ENCODE data around the gene CP.

DNA sequence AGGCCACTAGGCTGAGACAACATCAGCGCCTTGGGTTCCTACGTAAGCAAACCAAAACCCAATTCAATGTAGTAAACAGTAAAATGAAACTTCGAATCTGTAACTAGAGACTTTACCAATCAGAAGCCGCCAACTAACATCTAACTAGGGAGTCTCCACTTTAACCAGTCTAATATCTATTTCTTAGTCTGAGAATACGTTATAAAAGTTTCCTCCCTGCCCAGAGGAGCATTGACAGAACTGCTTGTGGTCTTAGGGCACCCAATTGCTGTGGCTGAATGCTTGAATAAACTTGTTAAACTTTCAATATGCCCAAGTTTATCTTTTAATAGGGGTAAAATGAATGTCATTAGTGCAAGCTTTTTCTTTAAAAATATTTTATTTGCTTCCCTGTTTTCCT is 4.3 kb downstream of the CP start:
- no peak for TF ChIP-seq POLR2A (IDR thresholded peaks at IDR 0.05)
- TF ChIP-seq, protein P1, sequence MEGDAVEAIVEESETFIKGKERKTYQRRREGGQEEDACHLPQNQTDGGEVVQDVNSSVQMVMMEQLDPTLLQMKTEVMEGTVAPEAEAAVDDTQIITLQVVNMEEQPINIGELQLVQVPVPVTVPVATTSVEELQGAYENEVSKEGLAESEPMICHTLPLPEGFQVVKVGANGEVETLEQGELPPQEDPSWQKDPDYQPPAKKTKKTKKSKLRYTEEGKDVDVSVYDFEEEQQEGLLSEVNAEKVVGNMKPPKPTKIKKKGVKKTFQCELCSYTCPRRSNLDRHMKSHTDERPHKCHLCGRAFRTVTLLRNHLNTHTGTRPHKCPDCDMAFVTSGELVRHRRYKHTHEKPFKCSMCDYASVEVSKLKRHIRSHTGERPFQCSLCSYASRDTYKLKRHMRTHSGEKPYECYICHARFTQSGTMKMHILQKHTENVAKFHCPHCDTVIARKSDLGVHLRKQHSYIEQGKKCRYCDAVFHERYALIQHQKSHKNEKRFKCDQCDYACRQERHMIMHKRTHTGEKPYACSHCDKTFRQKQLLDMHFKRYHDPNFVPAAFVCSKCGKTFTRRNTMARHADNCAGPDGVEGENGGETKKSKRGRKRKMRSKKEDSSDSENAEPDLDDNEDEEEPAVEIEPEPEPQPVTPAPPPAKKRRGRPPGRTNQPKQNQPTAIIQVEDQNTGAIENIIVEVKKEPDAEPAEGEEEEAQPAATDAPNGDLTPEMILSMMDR (IDR thresholded peaks at IDR 0.05) = no peak
